GM12892 (cell line): ENCODE results near the gene GASK1A.

Experiments
- POLR2A ChIP-seq: IDR thresholded peaks from 2 replicates; pipeline ENCODE4 v1.6.1; 2011; ENCODE audit warnings: low read depth, low read length, control low read depth
- POLR2AphosphoS5 ChIP-seq: IDR thresholded peaks from 2 replicates; pipeline ENCODE4 v1.6.1; 2011; ENCODE audit warnings: low read depth, low read length, control low read depth
- TAF1 ChIP-seq: IDR thresholded peaks from 2 replicates; pipeline ENCODE4 v1.6.1; 2011; ENCODE audit warnings: low read depth, mild to moderate bottlenecking, control low read depth, low read length, borderline replicate concordance

DNA sequence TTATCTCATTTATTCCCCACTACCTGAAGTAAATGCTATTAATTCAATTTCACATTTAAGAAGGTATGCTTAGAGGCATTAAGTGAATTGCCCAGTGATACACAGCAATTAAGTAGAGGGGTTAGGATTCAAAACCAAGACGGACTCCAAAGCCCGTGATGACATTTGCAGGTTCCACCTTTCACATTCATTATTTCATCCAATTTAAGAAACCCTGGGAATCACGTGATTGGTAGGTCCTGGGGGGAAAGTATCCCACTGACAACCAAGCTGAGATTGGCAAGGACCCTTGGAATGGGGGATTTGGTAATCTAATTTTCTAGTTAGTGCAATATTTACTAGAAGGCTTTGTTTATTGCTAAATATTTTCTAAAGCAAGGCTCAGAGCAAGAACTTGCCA, 124.9 kb downstream of the GASK1A start:
- no peak for TF ChIP-seq POLR2A
- TF ChIP-seq TAF1 = no peak
- no peak for TF ChIP-seq POLR2AphosphoS5
